IPS-18c (cell line): ENCODE data around the gene ITGA3.

Experiments
- H3K4me3 ChIP-seq: 2 replicates; pipeline ENCODE4 v1.7.0; 2013; ENCODE audit warnings: low read depth, mild to moderate bottlenecking, low read length, moderate library complexity; ENCODE audit not compliant: insufficient read depth
- H3K9me3 ChIP-seq: one replicate; pipeline ENCODE4 v1.6.1; 2013; ENCODE audit warnings: mild to moderate bottlenecking, low read length, moderate library complexity; ENCODE audit not compliant: control insufficient read depth, insufficient read depth

The ITGA3 gene

GRCh38 chr17:50047488-50048126 is 8.3 kb upstream of the ITGA3 start:
- H3K9me3 ChIP-seq = no peaks in the 10 kb centered on the region
- no peak overlapping the region for H3K4me3 ChIP-seq

- Histone ChIP-seq H3K4me3 (no peak overlapping the region), H3K9me3 (no peaks in the 10 kb centered on the region)
Measured at GRCh38 chr17:50048146-50048720, 7.7 kb upstream of the ITGA3 start.

- Histone ChIP-seq H3K4me3 (no peak overlapping the region), H3K9me3 (no peaks in the 10 kb centered on the region)
Measured at GRCh38 chr17:50048988-50049387, 6.9 kb upstream of the ITGA3 start.

- Histone ChIP-seq H3K9me3 (no peaks in the 10 kb centered on the region), H3K4me3 (no peak overlapping the region)
Measured at GRCh38 chr17:50049636-50050035, 6.3 kb upstream of the ITGA3 start.

- no peaks in the 10 kb centered on the region for H3K9me3 ChIP-seq
- H3K4me3 ChIP-seq = no peak overlapping the region
Measured at GRCh38 chr17:50050431-50051032, 5.4 kb upstream of the ITGA3 start.

- Histone ChIP-seq H3K9me3 (no peaks in the 10 kb centered on the region), H3K4me3 (no peak overlapping the region)
Measured at GRCh38 chr17:50051082-50051576, 4.8 kb upstream of the ITGA3 start.

- Histone ChIP-seq H3K4me3 (no peak overlapping the region), H3K9me3 (no peaks in the 10 kb centered on the region)
Measured at GRCh38 chr17:50051606-50052005, 4.3 kb upstream of the ITGA3 start.

- Histone ChIP-seq H3K9me3 (no peaks in the 10 kb centered on the region), H3K4me3 (no peak overlapping the region)
Measured at GRCh38 chr17:50052241-50052796, 3.6 kb upstream of the ITGA3 start.

- H3K9me3 ChIP-seq = no peaks in the 10 kb centered on the region
- H3K4me3 ChIP-seq = no peak overlapping the region
Measured at GRCh38 chr17:50052822-50053653, 2.9 kb upstream of the ITGA3 start.

GRCh38 chr17:50053654-50053960 is 2.3 kb upstream of the ITGA3 start:
- H3K9me3 ChIP-seq = no peaks in the 10 kb centered on the region
- no peak overlapping the region for H3K4me3 ChIP-seq

- H3K4me3 ChIP-seq = peak overlapping the region; percentile 77
Measured at GRCh38 chr17:50055055-50055425, 870 bp upstream of the ITGA3 start.

GRCh38 chr17:50056217-50056960 is 479 bp downstream of the ITGA3 start:
- Histone ChIP-seq H3K4me3 (peak overlapping the region; percentile 77), H3K9me3 (no peaks in the 10 kb centered on the region)

More at GRCh38 chr17:50055055-50055425, 870 bp upstream of the ITGA3 start:
- H3K9me3 ChIP-seq = no peaks in the 10 kb centered on the region

- H3K9me3 ChIP-seq = no peaks in the 10 kb centered on the region
Measured at GRCh38 chr17:50056961-50057330, 1.0 kb downstream of the ITGA3 start.

GRCh38 chr17:50057521-50057991 is 1.6 kb downstream of the ITGA3 start:
- Histone ChIP-seq H3K9me3 (no peaks in the 10 kb centered on the region), H3K4me3 (peak overlapping the region; percentile 77)

More at GRCh38 chr17:50056961-50057330, 1.0 kb downstream of the ITGA3 start:
- peak overlapping the region; percentile 77 for H3K4me3 ChIP-seq

GRCh38 chr17:50058296-50058953 is 2.5 kb downstream of the ITGA3 start:
- H3K9me3 ChIP-seq = no peaks in the 10 kb centered on the region
- no peak overlapping the region for H3K4me3 ChIP-seq

GRCh38 chr17:50059256-50059655 is 3.3 kb downstream of the ITGA3 start:
- H3K9me3 ChIP-seq = no peaks in the 10 kb centered on the region
- H3K4me3 ChIP-seq = no peak overlapping the region
